ENCODE measurements around the gene GMNN. TPM values are rescaled to one million over a fixed set of nuclear protein-coding genes. Genes with fewer than 3 reads are reported as not detected.

GMNN gene
- total RNA-seq, 1 experiment from 2014 or later, result 111 TPM

DNA sequence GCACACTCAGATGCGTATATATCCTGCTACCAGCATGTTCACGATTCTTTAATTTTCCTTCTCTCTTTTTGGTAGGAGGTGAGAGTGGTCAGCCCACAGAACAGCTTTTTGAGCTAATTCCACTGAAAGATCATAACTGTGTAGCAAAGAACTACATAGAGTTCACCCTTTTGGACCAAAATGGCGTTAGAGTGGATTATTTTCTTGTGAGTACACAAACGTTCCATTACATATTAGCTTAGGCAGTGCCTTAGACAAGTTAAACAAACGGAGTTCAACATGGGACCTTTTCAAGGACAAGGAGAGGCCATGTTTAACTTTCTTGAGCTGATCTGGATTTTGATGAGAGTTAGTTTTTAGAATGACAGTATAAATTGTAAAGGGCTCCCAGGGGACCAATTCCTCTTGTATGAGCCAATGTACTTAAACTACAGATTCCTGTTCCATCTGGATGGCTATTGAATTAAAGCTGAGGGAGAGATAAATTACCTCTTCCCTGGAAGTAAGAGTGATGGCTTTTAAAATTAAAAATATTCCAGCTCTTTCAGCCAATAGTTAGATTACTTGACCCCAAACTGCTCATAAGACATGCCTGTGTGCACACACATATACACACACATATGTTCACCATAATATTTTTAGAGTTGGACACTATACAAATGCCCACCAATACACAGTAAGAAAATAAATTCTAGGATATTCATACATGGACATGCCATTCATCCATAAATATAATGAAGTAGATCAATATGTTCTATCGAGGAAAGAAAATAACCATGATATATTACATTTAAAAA is 49.6 kb downstream of the GMNN start:
- H3K36me3 ChIP-seq (ENCODE audit: insufficient read depth, low read length, poor library complexity, severe bottlenecking), result no peaks in the 10 kb centered on the region
- intact Hi-C loops (cut with micrococcal nuclease; ENCODE audit: unreplicated experiment), result no loop called here
- CTCF ChIA-PET, result interaction anchor here (0.6 kb wide), 1 partner anchor 729 kb away, joined by 4 read pairs; no protein-coding TSS in a partner anchor
- H3K4me1 ChIP-seq (ENCODE audit: insufficient read depth, low read length, poor library complexity, severe bottlenecking), result no peaks in the 10 kb centered on the region
- POLR2A ChIA-PET (ENCODE audit: low non-redundant PET), result interaction anchor here (0.6 kb wide), 1 partner anchor 1338 kb away, joined by 4 read pairs; no protein-coding TSS in a partner anchor
- no TSS peak for BruUV-seq (replicated peaks)
- no peak overlapping the region for H3K27ac ChIP-seq (ENCODE audit: low read depth, low read length, poor library complexity, severe bottlenecking)
- H3K27me3 ChIP-seq (replicated peaks; ENCODE audit: insufficient read depth, low read depth, low read length, poor library complexity), result no peaks in the 10 kb centered on the region
- no peak overlapping the region for H3K4me3 ChIP-seq (ENCODE audit: low read depth, low read length, poor library complexity, severe bottlenecking)
- peak; percentile 55 for DNase-seq (ENCODE audit: low spot score)
- H3K9me3 ChIP-seq (ENCODE audit: low read depth, low read length, poor library complexity, severe bottlenecking), result no peaks in the 10 kb centered on the region
- TF ChIP-seq, protein P1, sequence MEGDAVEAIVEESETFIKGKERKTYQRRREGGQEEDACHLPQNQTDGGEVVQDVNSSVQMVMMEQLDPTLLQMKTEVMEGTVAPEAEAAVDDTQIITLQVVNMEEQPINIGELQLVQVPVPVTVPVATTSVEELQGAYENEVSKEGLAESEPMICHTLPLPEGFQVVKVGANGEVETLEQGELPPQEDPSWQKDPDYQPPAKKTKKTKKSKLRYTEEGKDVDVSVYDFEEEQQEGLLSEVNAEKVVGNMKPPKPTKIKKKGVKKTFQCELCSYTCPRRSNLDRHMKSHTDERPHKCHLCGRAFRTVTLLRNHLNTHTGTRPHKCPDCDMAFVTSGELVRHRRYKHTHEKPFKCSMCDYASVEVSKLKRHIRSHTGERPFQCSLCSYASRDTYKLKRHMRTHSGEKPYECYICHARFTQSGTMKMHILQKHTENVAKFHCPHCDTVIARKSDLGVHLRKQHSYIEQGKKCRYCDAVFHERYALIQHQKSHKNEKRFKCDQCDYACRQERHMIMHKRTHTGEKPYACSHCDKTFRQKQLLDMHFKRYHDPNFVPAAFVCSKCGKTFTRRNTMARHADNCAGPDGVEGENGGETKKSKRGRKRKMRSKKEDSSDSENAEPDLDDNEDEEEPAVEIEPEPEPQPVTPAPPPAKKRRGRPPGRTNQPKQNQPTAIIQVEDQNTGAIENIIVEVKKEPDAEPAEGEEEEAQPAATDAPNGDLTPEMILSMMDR (conservative IDR thresholded peaks at IDR 0.05; ENCODE audit: low read depth, low read length), result no peak
- TF ChIP-seq EZH2 (IDR thresholded peaks at IDR 0.05; ENCODE audit: borderline replicate concordance, low read depth, low read length, poor library complexity, severe bottlenecking), result no peak

DNA sequence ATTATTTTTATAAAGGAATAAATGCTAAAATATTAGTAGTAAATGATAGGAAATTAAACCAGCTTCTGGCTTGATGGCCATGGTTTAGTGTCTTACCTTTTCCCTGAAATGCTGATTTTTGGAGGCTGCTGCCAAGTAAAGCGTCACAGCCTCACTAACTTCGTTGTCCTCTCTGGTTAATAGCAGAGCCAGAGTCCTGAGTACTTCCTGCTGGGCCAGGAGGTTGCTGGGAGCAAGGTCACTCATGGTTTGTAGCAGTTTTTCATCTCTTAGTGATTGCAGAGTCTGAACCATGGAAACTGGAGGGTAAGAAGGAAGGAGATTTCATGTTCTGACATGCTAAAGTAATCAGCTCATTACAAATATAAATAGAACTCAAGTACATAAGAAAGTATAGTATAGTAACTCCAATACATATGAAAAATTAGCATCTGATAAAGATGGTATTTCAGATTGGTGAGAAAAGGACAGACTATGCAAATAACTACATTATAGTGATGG is 50.4 kb downstream of the GMNN start:
- intact Hi-C loops (cut with micrococcal nuclease; ENCODE audit: unreplicated experiment), result no loop called here
- H3K36me3 ChIP-seq (ENCODE audit: insufficient read depth, low read length, poor library complexity, severe bottlenecking), result no peaks in the 10 kb centered on the region
- no peak overlapping the region for H3K4me3 ChIP-seq (ENCODE audit: low read depth, low read length, poor library complexity, severe bottlenecking)
- TF ChIP-seq, protein P1 (conservative IDR thresholded peaks at IDR 0.05; ENCODE audit: low read depth, low read length), result no peak
- no peak for TF ChIP-seq EZH2 (IDR thresholded peaks at IDR 0.05; ENCODE audit: borderline replicate concordance, low read depth, low read length, poor library complexity, severe bottlenecking)
- POLR2A ChIA-PET (ENCODE audit: low non-redundant PET), result no interaction called here
- no peak overlapping the region for H3K27ac ChIP-seq (ENCODE audit: low read depth, low read length, poor library complexity, severe bottlenecking)
- no peaks in the 10 kb centered on the region for H3K27me3 ChIP-seq (replicated peaks; ENCODE audit: insufficient read depth, low read depth, low read length, poor library complexity)
- CTCF ChIA-PET, result no interaction called here
- no TSS peak for BruUV-seq (replicated peaks)
- no peak for DNase-seq (ENCODE audit: low spot score)
- no peaks in the 10 kb centered on the region for H3K9me3 ChIP-seq (ENCODE audit: low read depth, low read length, poor library complexity, severe bottlenecking)
- H3K4me1 ChIP-seq (ENCODE audit: insufficient read depth, low read length, poor library complexity, severe bottlenecking), result no peaks in the 10 kb centered on the region

DNA sequence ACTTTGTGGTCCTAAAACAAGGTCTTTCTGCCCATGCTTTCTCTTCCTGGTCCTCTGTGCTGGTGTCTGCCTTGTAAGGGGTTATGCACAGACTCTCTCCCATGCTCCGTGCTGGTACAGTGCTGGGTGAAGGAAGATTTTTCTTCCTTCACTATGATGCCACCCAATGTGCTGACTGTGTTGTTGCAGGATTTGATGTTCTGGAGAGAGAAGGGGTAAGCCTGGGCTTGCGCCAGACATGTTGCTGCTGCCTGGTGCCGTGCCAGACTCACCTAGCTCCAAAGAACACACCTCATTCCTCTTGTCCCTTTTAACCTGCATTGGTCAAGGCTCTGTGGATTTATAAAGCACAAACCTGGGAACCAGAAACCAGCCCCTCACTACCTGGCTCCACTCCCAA is 52.4 kb downstream of the GMNN start:
- POLR2A ChIA-PET (ENCODE audit: low non-redundant PET), result no interaction called here

More for the DNA sequence above, 52.4 kb downstream of the GMNN start:
- no peaks in the 10 kb centered on the region for H3K9me3 ChIP-seq (ENCODE audit: low read depth, low read length, poor library complexity, severe bottlenecking)
- intact Hi-C loops (cut with micrococcal nuclease; ENCODE audit: unreplicated experiment), result no loop called here
- H3K27ac ChIP-seq (ENCODE audit: low read depth, low read length, poor library complexity, severe bottlenecking), result no peak overlapping the region
- CTCF ChIA-PET, result no interaction called here
- no peaks in the 10 kb centered on the region for H3K27me3 ChIP-seq (replicated peaks; ENCODE audit: insufficient read depth, low read depth, low read length, poor library complexity)
- H3K36me3 ChIP-seq (ENCODE audit: insufficient read depth, low read length, poor library complexity, severe bottlenecking), result no peaks in the 10 kb centered on the region
- BruUV-seq (replicated peaks), result no TSS peak
- no peaks in the 10 kb centered on the region for H3K4me1 ChIP-seq (ENCODE audit: insufficient read depth, low read length, poor library complexity, severe bottlenecking)
- TF ChIP-seq, protein P1 (conservative IDR thresholded peaks at IDR 0.05; ENCODE audit: low read depth, low read length), result no peak
- no peak for TF ChIP-seq EZH2 (IDR thresholded peaks at IDR 0.05; ENCODE audit: borderline replicate concordance, low read depth, low read length, poor library complexity, severe bottlenecking)
- no peak for DNase-seq (ENCODE audit: low spot score)
- no peak overlapping the region for H3K4me3 ChIP-seq (ENCODE audit: low read depth, low read length, poor library complexity, severe bottlenecking)
